DMS153 (cell line): ENCODE data around the gene AFAP1.

ENCODE experiments used
- DNase-seq: peaks from one replicate; lab custom pipeline; 2025; lab: John Stamatoyannopoulos, UW

AFAP1 gene

DNA sequence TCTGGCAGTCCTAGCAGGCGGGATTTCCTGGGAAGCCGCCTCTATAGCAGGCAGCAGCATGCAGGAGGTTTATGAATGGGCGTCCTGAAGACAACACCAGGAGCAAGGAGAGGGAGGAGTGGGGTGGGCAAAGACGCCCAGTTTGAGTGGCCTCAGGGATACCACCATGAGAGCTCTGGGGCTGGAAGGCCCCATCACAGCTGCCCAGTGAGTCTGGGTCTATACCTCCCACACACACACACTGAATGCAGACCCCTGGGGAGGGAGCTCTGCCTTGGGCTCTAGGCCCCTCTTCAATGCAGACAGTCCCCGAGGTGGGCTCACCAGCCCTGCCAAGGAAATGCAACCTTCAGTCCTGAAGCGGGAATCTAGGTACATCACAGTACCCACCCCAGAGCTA lies 98.6 kb downstream of the AFAP1 start:
- no peak for DNase-seq

DNA sequence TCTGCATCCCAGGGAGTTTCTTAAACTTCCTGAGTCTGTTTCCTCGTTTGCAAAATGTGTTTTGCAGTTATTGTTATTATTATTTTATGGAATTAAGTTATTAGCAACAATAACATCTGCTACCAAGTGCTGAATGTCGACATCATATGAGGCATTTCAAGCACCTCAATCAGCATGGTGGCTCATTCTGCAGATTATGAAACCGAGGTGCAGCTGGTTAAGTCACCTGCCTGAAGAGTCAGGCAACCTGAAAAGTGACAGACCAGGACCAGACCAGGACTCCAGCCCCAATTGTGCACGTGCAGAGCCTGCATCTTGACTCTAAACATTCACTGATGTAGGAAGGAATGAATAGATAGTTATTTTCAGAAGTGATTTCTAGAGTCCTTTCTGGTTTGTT lies 99.8 kb downstream of the AFAP1 start:
- DNase-seq: no peak

DNA sequence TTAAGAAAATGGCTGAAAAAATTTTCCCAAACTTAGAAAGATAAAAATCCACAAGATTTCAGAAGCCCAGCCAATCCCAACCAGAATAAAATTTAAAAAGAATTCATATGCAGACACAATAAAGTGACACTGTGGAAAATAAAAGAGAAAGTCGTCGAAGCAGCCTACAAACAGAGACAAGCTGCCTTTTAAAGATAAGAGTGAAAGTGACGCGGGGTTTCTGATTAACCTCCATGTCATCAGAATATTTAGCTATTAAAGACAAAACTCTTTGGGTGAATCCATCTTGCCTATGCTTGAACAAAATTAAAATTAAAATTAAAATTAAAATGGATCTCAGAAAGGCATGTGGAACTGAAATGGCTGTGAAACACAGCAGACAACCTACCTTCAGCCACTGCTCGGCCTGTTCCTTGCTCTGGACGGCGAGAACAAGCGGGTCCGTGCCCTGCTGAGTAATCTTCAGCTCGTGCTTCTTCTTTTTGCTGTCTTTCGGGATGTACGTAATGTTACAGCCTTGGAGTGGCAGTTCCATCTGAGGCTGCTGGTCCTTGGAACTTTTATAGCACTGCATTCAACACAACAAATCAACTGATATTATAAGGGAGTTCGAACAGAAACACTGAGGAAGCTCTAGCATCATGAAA lies 101.4 kb downstream of the AFAP1 start:
- DNase-seq: no peak

GRCh38 chr4:7837597-7838135 lies 102.0 kb downstream of the AFAP1 start:
- DNase-seq: no peak

- no peak for DNase-seq
Observed at GRCh38 chr4:7831858-7832730, 107.6 kb downstream of the AFAP1 start.

GRCh38 chr4:7831330-7831729 lies 108.3 kb downstream of the AFAP1 start:
- DNase-seq: no peak

- DNase-seq: no peak
Observed at GRCh38 chr4:7830747-7831146, 108.9 kb downstream of the AFAP1 start.

DNA sequence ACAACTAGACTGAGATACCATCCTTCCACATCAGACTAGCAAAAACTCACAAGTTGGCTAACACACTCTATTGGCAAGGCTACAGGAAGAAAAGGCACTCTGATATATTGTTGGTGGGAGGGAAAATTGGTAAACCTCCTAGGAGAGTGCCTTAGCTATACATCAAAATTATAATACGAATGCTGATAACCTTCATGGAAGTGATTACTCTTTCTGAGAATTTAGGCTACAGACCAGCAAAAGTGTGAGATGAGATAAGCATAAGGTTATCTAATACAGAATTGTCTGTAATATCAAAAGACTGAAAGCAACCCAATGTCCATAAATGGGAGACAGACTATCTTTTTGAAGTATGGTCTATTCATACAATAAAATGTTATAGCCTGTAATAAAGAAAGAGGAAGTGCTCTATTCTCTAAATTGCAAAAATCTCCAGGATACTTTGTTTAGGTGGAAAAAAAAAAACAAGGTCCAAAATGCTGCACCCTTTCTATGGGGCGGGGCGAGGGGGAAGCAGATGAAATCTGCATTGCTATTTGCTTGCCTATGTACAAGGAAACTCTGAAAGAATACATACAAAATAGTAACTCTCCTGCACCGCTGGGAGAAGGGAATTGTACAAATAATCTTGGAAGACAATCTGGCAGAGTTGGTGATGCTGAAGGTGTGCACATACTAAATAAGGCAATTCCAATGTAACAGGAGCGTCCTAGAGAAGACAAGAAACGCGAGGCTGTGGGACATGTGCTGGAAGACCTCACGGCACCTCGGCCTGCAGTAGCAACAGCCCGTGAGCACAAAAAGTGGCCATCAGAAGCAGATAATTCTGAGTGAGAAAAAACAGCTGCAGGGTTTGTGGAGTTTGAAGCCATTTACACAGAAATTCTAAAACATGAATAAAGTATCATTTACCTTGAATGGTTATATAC lies 109.7 kb downstream of the AFAP1 start:
- DNase-seq: no peak

DNA sequence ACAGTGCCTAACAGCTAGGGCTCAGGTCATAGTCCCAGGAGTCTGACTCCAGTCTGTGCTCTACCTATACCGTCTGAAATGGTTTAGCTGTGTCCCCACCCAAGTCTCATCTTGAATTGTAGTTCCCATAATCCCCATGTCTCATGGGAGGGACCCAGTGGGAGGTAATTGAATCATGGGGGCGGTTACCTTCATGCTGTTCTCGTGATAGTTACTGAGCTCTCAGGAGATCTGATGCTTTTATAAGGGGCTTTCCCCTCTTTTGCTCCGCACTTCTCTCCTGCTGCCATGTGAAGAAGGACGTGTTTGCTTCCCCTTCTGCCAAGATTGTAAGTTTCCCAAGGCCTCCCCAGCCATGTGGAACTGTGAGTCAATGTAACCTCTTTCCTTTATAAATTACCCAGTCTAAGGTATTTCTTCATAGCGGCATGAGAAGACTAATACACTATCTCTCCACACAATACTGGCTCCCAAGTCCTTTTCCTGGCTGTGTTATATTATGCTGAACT lies 110.8 kb downstream of the AFAP1 start:
- no peak for DNase-seq

GRCh38 chr4:7828011-7828720 lies 111.5 kb downstream of the AFAP1 start:
- DNase-seq: no peak

GRCh38 chr4:7827566-7827965 lies 112.1 kb downstream of the AFAP1 start:
- no peak for DNase-seq

DNA sequence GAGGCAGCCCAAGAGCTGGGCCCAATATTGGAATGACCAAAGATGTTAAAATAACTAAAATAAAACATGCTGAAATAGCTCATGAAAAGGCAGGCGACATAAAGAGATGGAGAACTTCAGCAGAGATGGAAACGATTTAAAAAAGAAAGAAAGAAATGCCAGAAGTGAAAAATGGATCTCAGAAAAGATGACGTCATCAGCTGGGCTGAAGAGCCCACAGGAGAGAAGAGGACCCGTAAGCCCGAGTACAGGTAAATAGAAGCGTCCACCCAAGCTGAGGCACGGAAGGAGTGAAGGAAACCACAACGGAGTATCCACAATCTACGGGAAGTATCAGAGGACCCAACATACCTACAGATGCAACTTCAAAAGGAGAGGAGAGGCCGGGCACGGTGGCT lies 112.8 kb downstream of the AFAP1 start:
- DNase-seq: no peak

GRCh38 chr4:7826176-7826908 lies 113.3 kb downstream of the AFAP1 start:
- no peak for DNase-seq

GRCh38 chr4:7824218-7824617 lies 115.4 kb downstream of the AFAP1 start:
- DNase-seq: no peak

GRCh38 chr4:7823416-7823824 lies 116.2 kb downstream of the AFAP1 start:
- DNase-seq: no peak

DNA sequence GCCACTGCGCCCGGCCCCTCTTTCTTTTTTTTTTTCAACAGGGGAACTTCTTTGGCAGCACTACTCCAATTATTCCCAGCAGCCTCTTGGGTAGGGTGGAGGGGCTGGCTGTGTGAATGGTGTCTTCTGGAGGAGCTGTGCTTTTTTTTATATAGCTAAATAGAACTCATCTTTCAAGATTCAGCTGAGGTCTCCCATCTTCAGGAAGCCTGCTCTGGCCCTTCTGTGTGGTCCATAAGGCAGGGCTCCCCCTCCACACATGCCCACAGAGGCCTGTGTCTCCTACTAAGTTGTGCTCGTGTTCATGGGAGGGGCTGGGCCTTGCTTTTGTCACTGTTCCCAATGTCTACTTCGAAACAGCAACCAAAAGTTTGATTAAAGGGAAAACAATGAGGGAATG lies 116.8 kb downstream of the AFAP1 start:
- DNase-seq: no peak

DNA sequence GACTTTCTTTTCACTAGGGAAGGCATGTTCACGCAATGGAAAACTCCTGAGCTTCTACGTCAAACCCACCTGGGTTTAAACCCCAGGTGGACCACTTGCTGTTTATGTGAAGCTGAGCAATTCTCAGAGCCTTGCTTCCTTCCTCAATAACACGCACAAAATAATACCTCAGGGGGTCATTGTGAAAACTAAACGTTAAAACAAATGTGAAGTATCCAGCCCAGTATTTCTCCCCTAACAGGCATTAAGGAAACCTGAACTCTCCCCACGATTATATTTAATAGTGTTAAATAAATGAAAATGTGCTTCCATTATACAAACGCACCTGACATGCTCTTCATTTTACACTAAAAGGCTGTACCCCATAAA lies 117.5 kb downstream of the AFAP1 start:
- DNase-seq: no peak

DNA sequence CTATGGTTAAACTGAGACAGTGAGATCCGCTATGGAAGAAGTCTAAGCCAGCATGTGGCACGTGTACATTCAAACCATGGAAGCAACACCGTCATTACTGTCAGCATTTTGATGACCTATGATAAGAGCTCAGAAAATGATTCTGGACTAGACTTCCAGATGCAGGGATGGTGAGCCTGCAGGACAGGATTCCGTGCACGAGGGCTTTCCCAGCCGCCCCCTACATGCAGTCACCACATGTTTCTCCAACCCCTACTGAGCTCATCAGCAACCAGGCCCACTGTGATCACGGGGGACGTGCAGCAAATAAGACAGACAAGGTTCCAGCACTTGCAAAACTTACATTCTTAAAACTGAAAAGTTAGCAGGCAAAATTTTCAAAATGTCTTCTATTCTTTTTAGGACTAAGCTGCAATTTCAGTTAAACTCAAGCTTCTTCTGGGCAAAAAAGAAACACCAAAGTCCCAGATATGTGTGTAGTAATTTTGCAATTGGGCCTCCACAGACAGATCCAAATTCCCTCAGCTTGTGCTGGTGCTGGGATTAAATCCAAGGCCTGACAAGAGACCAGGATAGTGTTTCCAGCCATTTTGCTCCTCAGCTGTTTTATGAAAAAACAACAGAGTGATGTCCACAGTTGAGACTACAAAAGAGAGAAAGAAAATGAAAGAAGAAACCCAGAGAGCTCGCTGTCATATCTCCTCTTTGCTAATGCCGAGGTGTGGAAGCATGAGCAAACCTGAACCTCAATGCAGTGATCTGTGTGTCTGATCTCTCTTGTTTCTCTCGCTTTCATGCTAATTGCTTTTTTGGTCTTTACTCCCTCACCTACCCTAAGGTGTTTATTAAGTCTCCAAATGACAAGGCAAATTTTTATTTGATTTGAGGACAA lies 118.2 kb downstream of the AFAP1 start:
- DNase-seq: no peak

GRCh38 chr4:7820031-7820818 lies 119.4 kb downstream of the AFAP1 start:
- DNase-seq: no peak
